ENCODE results near the gene BRD9. TPM values are rescaled to one million over a fixed set of nuclear protein-coding genes. Genes with fewer than 3 reads are reported as not detected.
A peak's percentile ranks its signal among the peaks of the same experiment; 100 is the strongest.
"Not testable (repeated sequence)": the region's sequence is repeated elsewhere in the genome, so short reads cannot be mapped to it uniquely, and the experiment has no call there.

BRD9 gene
- total RNA-seq = 10 to 100 TPM; 17.9 to 46.2 TPM

DNA sequence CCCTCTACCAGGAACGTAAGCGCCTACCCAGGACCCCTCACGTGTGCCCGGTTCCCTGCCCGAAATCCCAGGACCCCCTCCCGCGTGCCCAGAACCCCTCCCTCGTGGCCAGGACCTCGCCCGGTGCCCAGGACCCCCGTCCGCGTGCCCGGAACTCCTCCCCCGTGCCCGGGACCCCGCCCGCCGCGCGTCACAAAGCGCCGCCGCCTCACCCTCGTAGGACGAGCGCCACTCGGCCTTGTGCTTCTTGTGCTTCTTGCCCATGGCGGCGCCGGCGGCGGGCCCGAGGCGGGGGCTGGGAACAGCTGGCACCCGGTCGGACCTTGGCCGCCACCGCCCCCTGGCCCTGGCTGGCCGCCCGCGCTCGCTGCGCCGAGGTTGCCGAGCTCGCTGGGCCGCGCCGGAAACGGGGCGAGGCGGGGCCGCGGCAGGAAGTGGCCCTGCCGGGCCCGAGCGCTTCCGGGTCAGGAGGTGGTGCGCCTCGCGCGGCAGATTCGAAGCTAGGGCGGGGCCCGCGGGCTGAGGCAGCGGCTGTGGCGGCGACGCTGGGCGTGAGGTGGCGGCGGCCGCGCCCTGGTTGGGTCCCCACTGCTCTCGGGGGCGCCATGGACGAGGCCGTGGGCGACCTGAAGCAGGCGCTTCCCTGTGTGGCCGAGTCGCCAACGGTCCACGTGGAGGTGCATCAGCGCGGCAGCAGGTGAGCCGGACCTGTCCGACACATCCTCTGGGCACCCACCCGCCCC, at the start of gene BRD9, which contains the start of gene TRIP13:
Gene BRD9 (minus strand): TSS at position 408 of the 743 bp plus-strand sequence. CDS start 144 bp downstream, at position 264.
Gene TRIP13 (plus strand): TSS at position 491 of the 743 bp plus-strand sequence. CDS start 115 bp downstream, at position 606.
- Histone ChIP-seq H3K9me3 (no peaks in the 10 kb centered on the region), H3K36me3 (peaks cover 0 to 2% of the 10 kb centered on the region in 2 donors), H3K27ac (peak within 1 kb of the TSS; percentile 78 to 85), H3K4me3 (peak within 1 kb of the TSS; percentile 78 to 95), H3K4me1 (replicated peaks) (peaks cover 7% of the 10 kb centered on the region), H3K27me3 (replicated peaks; ENCODE audit: insufficient read depth) (no peaks in the 10 kb centered on the region)
- DNase-seq (ENCODE audit: low spot score) = peak; percentile 74
- intact Hi-C loops (cut with DNase I) = loop anchor here (10.0 kb wide), 2 partner anchors 118 to 418 kb away; no protein-coding TSS in a partner anchor
- TF ChIP-seq POLR2A (IDR thresholded peaks at IDR 0.05) = peak; percentile 17
- TF ChIP-seq POLR2AphosphoS5 (IDR thresholded peaks at IDR 0.05) = peak; percentile 67
- TF ChIP-seq, protein P1, sequence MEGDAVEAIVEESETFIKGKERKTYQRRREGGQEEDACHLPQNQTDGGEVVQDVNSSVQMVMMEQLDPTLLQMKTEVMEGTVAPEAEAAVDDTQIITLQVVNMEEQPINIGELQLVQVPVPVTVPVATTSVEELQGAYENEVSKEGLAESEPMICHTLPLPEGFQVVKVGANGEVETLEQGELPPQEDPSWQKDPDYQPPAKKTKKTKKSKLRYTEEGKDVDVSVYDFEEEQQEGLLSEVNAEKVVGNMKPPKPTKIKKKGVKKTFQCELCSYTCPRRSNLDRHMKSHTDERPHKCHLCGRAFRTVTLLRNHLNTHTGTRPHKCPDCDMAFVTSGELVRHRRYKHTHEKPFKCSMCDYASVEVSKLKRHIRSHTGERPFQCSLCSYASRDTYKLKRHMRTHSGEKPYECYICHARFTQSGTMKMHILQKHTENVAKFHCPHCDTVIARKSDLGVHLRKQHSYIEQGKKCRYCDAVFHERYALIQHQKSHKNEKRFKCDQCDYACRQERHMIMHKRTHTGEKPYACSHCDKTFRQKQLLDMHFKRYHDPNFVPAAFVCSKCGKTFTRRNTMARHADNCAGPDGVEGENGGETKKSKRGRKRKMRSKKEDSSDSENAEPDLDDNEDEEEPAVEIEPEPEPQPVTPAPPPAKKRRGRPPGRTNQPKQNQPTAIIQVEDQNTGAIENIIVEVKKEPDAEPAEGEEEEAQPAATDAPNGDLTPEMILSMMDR (IDR thresholded peaks at IDR 0.05) = peak in 1 of 4 experiments; percentile 42
- under 1% methylated on average over 63 of the region's 91 CpGs for WGBS

DNA sequence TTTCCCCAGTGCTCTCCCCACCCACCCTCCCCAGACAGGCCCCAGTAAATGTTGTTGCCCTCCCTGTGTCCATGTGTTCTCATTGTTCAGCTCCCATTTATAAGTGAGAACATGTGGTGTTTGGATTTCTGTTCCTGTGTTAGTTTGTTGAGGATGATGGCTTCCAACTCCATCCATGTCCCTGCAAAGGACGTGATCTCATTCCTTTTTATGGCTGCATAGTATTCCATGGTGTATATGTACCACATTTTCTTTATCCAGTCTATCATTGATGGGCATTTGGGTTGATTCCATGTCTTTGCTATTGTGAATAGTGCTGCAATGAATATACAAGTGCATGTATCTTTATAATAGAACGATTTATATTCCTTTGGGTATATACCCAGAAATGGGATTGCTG, 48.1 kb upstream of the BRD9 start:
- H3K9me3 ChIP-seq; intact Hi-C loops (cut with DNase I); H3K27ac ChIP-seq; H3K27me3 ChIP-seq (replicated peaks; ENCODE audit: insufficient read depth); H3K4me3 ChIP-seq; H3K4me1 ChIP-seq (replicated peaks); DNase-seq (ENCODE audit: low spot score); H3K36me3 ChIP-seq: not testable (repeated sequence)
- 96% methylated on average over 2 of the region's 2 CpGs for WGBS

- H3K36me3 ChIP-seq = no peaks in the 10 kb centered on the region
- H3K27me3 ChIP-seq (replicated peaks; ENCODE audit: insufficient read depth) = no peaks in the 10 kb centered on the region
- intact Hi-C loops (cut with DNase I) = no loop called here
- H3K4me1 ChIP-seq (replicated peaks) = no peaks in the 10 kb centered on the region
- H3K9me3 ChIP-seq = no peaks in the 10 kb centered on the region
- H3K27ac ChIP-seq = no peak overlapping the region
- DNase-seq (ENCODE audit: low spot score) = no peak
- TF ChIP-seq POLR2A (IDR thresholded peaks at IDR 0.05) (no peak), POLR2AphosphoS5 (IDR thresholded peaks at IDR 0.05) (no peak)
- TF ChIP-seq, protein P1 (IDR thresholded peaks at IDR 0.05) = no peak
- WGBS = 84% methylated on average over 7 of the region's 7 CpGs
- no peak overlapping the region for H3K4me3 ChIP-seq
These were observed 46.8 kb upstream of the BRD9 start for GRCh38 chr5:939368-939767.

GRCh38 chr5:937151-937924, 44.7 kb upstream of the BRD9 start:
- no peaks in the 10 kb centered on the region for H3K27me3 ChIP-seq (replicated peaks; ENCODE audit: insufficient read depth)
- H3K27ac ChIP-seq = no peak overlapping the region
- 85% methylated on average over 14 of the region's 14 CpGs for WGBS
- intact Hi-C loops (cut with DNase I) = no loop called here
- no peaks in the 10 kb centered on the region for H3K4me1 ChIP-seq (replicated peaks)
- no peaks in the 10 kb centered on the region for H3K36me3 ChIP-seq
- no peaks in the 10 kb centered on the region for H3K9me3 ChIP-seq
- no peak for DNase-seq (ENCODE audit: low spot score)
- no peak for TF ChIP-seq POLR2AphosphoS5 (IDR thresholded peaks at IDR 0.05)
- TF ChIP-seq, protein P1 (IDR thresholded peaks at IDR 0.05) = no peak
- TF ChIP-seq POLR2A (IDR thresholded peaks at IDR 0.05) = no peak
- H3K4me3 ChIP-seq = no peak overlapping the region

All from prostate gland (tissue), 2 donors.